RWPE1 (cell line): ENCODE measurements around the gene KRT80.
"Not testable (repeated sequence)": the region's sequence is repeated elsewhere in the genome, so short reads cannot be mapped to it uniquely, and the experiment has no call there.

Experiments used
- CTCF ChIA-PET: fragments of 350-600 bp; sonication (Branson Sonifier 250); formaldehyde crosslinking; extraction: SDS; loops from one replicate; lab custom pipeline; 2021; lab: Yijun Ruan, JAX
- POLR2A ChIA-PET: fragments of 400-600 bp; formaldehyde crosslinking; extraction: SDS; loops from one replicate; lab custom pipeline; 2020; ENCODE audit warnings: antibody characterized with exemption; ENCODE audit not compliant: low non-redundant PET; lab: Yijun Ruan, JAX
- DNase-seq: peaks from one replicate; pipeline ENCODE4 v3.0.0; 2012; ENCODE audit warnings: low spot score
- H3K27ac ChIP-seq: fragments of 450-650 bp; 2 replicates; pipeline ENCODE4 v1.5.1; 2017
- TF ChIP-seq, protein P1 (sequence below): fragments of 450-650 bp; conservative IDR thresholded peaks from 2 replicates; pipeline ENCODE4 v1.5.1; 2017; ENCODE audit warnings: low read depth, mild to moderate bottlenecking

KRT80 gene

GRCh38 chr12:52191841-52192791 lies at the start of gene KRT80:
KRT80 (minus strand) TSS chr12:52192014; CDS start chr12:52191902, 112 bp downstream.
- DNase-seq, result peak; percentile 98
- ChIA-PET CTCF (no interaction called here), POLR2A (interaction anchor here (0.8 to 0.9 kb wide), 2 partner anchors 43 to 52 kb away, joined by 3 to 4 read pairs; no protein-coding TSS in a partner anchor)
- peak within 1 kb of the TSS; percentile 91 for H3K27ac ChIP-seq
- TF ChIP-seq, protein P1, sequence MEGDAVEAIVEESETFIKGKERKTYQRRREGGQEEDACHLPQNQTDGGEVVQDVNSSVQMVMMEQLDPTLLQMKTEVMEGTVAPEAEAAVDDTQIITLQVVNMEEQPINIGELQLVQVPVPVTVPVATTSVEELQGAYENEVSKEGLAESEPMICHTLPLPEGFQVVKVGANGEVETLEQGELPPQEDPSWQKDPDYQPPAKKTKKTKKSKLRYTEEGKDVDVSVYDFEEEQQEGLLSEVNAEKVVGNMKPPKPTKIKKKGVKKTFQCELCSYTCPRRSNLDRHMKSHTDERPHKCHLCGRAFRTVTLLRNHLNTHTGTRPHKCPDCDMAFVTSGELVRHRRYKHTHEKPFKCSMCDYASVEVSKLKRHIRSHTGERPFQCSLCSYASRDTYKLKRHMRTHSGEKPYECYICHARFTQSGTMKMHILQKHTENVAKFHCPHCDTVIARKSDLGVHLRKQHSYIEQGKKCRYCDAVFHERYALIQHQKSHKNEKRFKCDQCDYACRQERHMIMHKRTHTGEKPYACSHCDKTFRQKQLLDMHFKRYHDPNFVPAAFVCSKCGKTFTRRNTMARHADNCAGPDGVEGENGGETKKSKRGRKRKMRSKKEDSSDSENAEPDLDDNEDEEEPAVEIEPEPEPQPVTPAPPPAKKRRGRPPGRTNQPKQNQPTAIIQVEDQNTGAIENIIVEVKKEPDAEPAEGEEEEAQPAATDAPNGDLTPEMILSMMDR, result no peak

- TF ChIP-seq, protein P1, result no peak
- ChIA-PET POLR2A (no interaction called here), CTCF (interaction anchor here (0.6 kb wide), 1 partner anchor 103 kb away, joined by 4 read pairs; no protein-coding TSS in a partner anchor)
- peak overlapping the region; percentile 100 for H3K27ac ChIP-seq
- no peak for DNase-seq
Measured at GRCh38 chr12:52241205-52241842, 49.5 kb upstream of the KRT80 start.

GRCh38 chr12:52240247-52240646 lies 48.4 kb upstream of the KRT80 start:
- peak overlapping the region; percentile 100 for H3K27ac ChIP-seq
- DNase-seq, POLR2A ChIA-PET, CTCF ChIA-PET: not testable (repeated sequence)

DNA sequence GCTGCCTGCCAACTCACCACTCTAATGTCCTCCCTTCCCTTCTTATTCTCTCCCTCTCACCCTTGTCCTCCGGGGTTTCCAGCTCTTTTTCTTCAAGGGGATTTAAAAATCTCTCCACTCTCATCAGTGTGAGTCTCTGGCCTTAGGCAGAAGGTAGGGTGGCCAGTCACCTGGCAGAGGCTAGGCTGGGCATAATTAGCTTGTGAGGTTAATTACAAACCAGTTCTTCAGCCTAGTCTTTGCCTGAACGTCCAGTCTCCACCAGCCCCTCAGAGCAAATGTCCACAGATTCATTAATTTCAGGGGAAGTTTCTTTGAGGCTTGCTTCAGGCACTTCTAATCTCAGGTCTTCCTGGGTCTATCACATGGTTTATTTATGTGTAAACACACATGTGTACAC lies 48.0 kb upstream of the KRT80 start:
- POLR2A ChIA-PET, result no interaction called here
- TF ChIP-seq, protein P1, result no peak
- CTCF ChIA-PET, result no interaction called here
- peak overlapping the region; percentile 100 for H3K27ac ChIP-seq
- no peak for DNase-seq

DNA sequence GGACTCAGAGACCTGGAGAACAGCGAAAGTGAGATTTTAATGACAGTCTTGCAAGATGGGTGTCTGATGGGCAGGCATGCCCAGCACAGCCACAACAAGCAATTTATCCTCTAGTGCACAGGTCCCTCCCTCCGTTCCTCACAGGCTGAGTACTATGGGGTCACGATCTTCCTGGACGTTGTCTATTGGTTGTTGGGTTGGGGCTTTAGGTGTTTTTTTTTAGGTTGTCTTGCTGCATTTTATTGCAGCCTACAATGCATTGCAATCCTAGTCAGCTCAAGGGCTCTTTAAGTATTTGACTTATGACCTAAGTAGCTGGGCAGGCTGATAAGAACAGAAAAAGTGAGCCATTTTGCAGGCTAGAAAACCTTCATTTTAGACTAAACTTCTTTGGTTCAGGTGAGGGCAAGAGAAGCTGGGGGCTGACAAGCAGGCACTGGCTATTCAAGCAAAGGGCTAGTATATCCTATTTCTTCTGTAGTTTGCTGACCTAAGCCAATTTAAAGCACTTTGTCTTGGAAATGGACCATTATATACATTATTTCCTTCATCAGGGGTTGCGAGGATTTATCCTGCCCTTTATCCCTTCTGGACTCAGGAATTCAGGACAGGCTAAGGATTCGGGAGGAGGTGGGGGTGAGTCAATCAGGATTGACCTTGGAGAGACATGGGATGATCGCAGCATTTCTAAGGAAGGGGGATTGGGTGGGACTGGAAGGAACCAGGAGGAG lies 47.3 kb upstream of the KRT80 start:
- ChIA-PET POLR2A (no interaction called here), CTCF (interaction anchor here (1.3 to 1.4 kb wide), 2 partner anchors 26 to 83 kb away, joined by 3 to 4 read pairs; no protein-coding TSS in a partner anchor)
- H3K27ac ChIP-seq, result peak overlapping the region; percentile 100
- no peak for DNase-seq
- TF ChIP-seq, protein P1, result no peak

DNA sequence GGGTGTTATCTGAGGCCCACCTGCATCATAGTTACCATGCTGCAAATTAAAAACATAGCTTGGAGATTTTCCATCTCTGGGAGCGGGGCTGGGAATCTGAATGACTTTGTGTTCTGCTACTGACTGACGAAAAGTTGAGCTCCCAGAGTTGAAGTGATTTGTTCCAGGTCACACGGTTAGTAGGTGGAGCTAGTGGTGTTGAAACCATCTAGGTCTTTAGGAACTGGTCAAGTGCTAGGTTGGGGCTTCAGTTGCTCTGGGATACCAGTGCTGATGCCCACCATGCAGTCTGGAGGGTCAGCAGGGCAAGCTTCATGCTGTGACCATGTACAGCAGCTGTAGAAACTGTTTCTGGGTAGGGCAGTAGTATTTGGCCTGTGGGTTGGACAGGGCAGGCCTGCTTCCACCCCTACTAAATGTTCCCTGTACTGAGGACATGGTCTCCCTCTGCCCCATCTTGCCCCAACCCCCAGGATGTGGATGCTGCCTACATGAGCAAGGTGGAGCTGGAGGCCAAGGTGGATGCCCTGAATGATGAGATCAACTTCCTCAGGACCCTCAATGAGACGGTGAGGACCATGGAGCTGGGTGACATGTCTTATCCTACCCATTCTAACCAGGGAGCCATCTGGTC lies 46.5 kb upstream of the KRT80 start:
- CTCF ChIA-PET, result interaction anchor here (0.7 to 1.4 kb wide), 3 partner anchors 25 to 641 kb away, joined by 3 to 4 read pairs (median 3); no protein-coding TSS in a partner anchor
- TF ChIP-seq, protein P1, result no peak

More for the DNA sequence above, 46.5 kb upstream of the KRT80 start:
- no peak for DNase-seq
- POLR2A ChIA-PET, result interaction anchor here (0.5 to 0.6 kb wide), 3 partner anchors 83 to 299 kb away, joined by 3 to 6 read pairs (median 4); no protein-coding TSS in a partner anchor
- peak overlapping the region; percentile 100 for H3K27ac ChIP-seq
